Tibial nerve (tissue), 4 donors: Measurements from ENCODE around the gene TMEM250.

ENCODE experiments used
- CTCF ChIP-seq, 5 experiments: fragments of 200-600 bp in 3 of 5; fragments of 450-650 bp in 2 of 5; sonication (generic) in 3 of 5; IDR thresholded peaks; one replicate each; pipeline ENCODE4 v1.5.1; 2016 to 2019; ENCODE audit warnings: antibody characterized with exemption in 5 of 5, mild to moderate bottlenecking in 3 of 5, moderate library complexity in 2 of 5
- EP300 ChIP-seq, 2 donors: sonication (generic); formaldehyde crosslinking; IDR thresholded peaks; one replicate each; pipeline ENCODE4 v1.6.1; 2017; ENCODE audit warnings: antibody characterized with exemption in 2 of 2, mild to moderate bottlenecking in 1 of 2

- TF ChIP-seq CTCF (IDR thresholded peaks at IDR 0.05) = no peak
- no peak for TF ChIP-seq EP300 (IDR thresholded peaks at IDR 0.05)
Measured at GRCh38 chr9:136163248-136163850, 44.7 kb upstream of the TMEM250 start.
